ENCODE measurements around the gene IGFBP2. TPM values are rescaled to one million over a fixed set of nuclear protein-coding genes. Genes with fewer than 3 reads are reported as not detected.

Gene IGFBP2
- total and polyA plus RNA-seq, 10 donors = 61.3 to 334 (median 257) TPM

- Histone ChIP-seq H3K4me3 (no peak overlapping the region), H3K27ac (no peak overlapping the region), H3K4me1 (peaks cover 0 to 13% (median 4%) of the 10 kb centered on the region in 6 donors), H3K36me3 (no peaks in the 10 kb centered on the region), H3K27me3 (replicated peaks in 1 of 7) (peaks cover 0 to 25% (median 0%) of the 10 kb centered on the region in 7 donors), H3K9me3 (peaks cover 0 to 4% (median 0%) of the 10 kb centered on the region in 8 donors)
- DNase-seq = no peak
- intact Hi-C loops (cut with DNase I; ENCODE audit: low total_unique reads) = no loop called here
- TF ChIP-seq POLR2A (IDR thresholded peaks at IDR 0.05) = no peak
- TF ChIP-seq POLR2AphosphoS5 (IDR thresholded peaks at IDR 0.05) = no peak
- no peak for TF ChIP-seq CTCF (IDR thresholded peaks at IDR 0.05 in 8 of 11, conservative IDR thresholded peaks at IDR 0.05 in 3 of 11)
- 95 to 100% (median 98%) methylated on average over 1 of the region's 1 CpG for WGBS, 5 donors
Measured at GRCh38 chr2:216585441-216585840, 47.8 kb upstream of the IGFBP2 start.

- intact Hi-C loops (cut with DNase I; ENCODE audit: low total_unique reads) = no loop called here
- no peaks in the 10 kb centered on the region for H3K27me3 ChIP-seq (replicated peaks in 1 of 7)
- TF ChIP-seq POLR2A (IDR thresholded peaks at IDR 0.05) = no peak
- WGBS, 5 donors = 73 to 85% (median 83%) methylated on average over 10 of the region's 10 CpGs
- DNase-seq = no peak
- H3K4me3 ChIP-seq = no peak overlapping the region
- peaks cover 0 to 4% (median 0%) of the 10 kb centered on the region in 8 donors for H3K9me3 ChIP-seq
- no peaks in the 10 kb centered on the region for H3K36me3 ChIP-seq
- H3K4me1 ChIP-seq = peaks cover 0 to 7% (median 1%) of the 10 kb centered on the region in 6 donors
- peak overlapping the region in 7 of 8 donors; percentile 22 to 71 (median 68) for H3K27ac ChIP-seq
Measured at GRCh38 chr2:216588861-216589710, 44.1 kb upstream of the IGFBP2 start.

- Histone ChIP-seq H3K27me3 (replicated peaks in 1 of 7) (no peaks in the 10 kb centered on the region), H3K27ac (peak overlapping the region in 7 of 8 donors; percentile 22 to 71 (median 68)), H3K36me3 (no peaks in the 10 kb centered on the region), H3K4me1 (peaks cover 0 to 6% (median 0%) of the 10 kb centered on the region in 6 donors), H3K4me3 (no peak overlapping the region), H3K9me3 (peaks cover 0 to 4% (median 0%) of the 10 kb centered on the region in 8 donors)
- WGBS, 5 donors = 89 to 100% (median 93%) methylated on average over 1 of the region's 1 CpG
- no peak for DNase-seq
- no peak for TF ChIP-seq POLR2AphosphoS5 (IDR thresholded peaks at IDR 0.05)
- TF ChIP-seq CTCF (IDR thresholded peaks at IDR 0.05 in 8 of 11, conservative IDR thresholded peaks at IDR 0.05 in 3 of 11) = no peak
- no peak for TF ChIP-seq POLR2A (IDR thresholded peaks at IDR 0.05)
- intact Hi-C loops (cut with DNase I; ENCODE audit: low total_unique reads) = no loop called here
Measured at GRCh38 chr2:216589791-216590190, 43.4 kb upstream of the IGFBP2 start.

GRCh38 chr2:216590780-216591179 lies 42.4 kb upstream of the IGFBP2 start:
- DNase-seq = no peak
- TF ChIP-seq POLR2AphosphoS5 (IDR thresholded peaks at IDR 0.05) = peak in 2 of 3 donors; percentile 72 to 86
- TF ChIP-seq POLR2A (IDR thresholded peaks at IDR 0.05) = no peak
- no peak for TF ChIP-seq CTCF (IDR thresholded peaks at IDR 0.05 in 8 of 11, conservative IDR thresholded peaks at IDR 0.05 in 3 of 11)
- no peaks in the 10 kb centered on the region for H3K36me3 ChIP-seq

More at GRCh38 chr2:216590780-216591179, 42.4 kb upstream of the IGFBP2 start:
- H3K4me1 ChIP-seq = peaks cover 0 to 10% (median under 1%) of the 10 kb centered on the region in 6 donors
- no peaks in the 10 kb centered on the region for H3K9me3 ChIP-seq
- H3K4me3 ChIP-seq = no peak overlapping the region
- no peaks in the 10 kb centered on the region for H3K27me3 ChIP-seq (replicated peaks in 1 of 7)
- peak overlapping the region in 6 of 8 donors; percentile 53 to 71 (median 69) for H3K27ac ChIP-seq
- WGBS, 5 donors = 69 to 77% (median 73%) methylated on average over 9 of the region's 9 CpGs
- intact Hi-C loops (cut with DNase I; ENCODE audit: low total_unique reads) = no loop called here

Measured in spleen (tissue), 11 donors.